Skin epidermis (tissue), 12 donors: ENCODE measurements around the gene DEDD.

Experiments
- H3K27ac ChIP-seq, 21 experiments: fragments of 200-600 bp; sonication (generic) in 11 of 21; one replicate each; pipeline ENCODE4 v1.5.0; 2020; ENCODE audit warnings: mild to moderate bottlenecking in 3 of 21, inconsistent platforms in 2 of 21, moderate library complexity in 2 of 21
- H3K4me3 ChIP-seq, 7 experiments: fragments of 200-600 bp; sonication (generic) in 2 of 7; one replicate each; pipeline ENCODE4 v1.5.0; 2020; ENCODE audit warnings: inconsistent platforms in 2 of 7, mild to moderate bottlenecking in 2 of 7, moderate library complexity in 1 of 7

Gene DEDD

GRCh38 chr1:161082996-161083747 is 49.3 kb downstream of the DEDD start:
- H3K27ac ChIP-seq = peak overlapping the region in 20 of 21 experiments; percentile 51 to 91 (median 78)
- no peak overlapping the region for H3K4me3 ChIP-seq

- H3K4me3 ChIP-seq = no peak overlapping the region
- peak overlapping the region in 20 of 21 experiments; percentile 51 to 91 (median 77) for H3K27ac ChIP-seq
Measured at GRCh38 chr1:161082483-161082882, 50.0 kb downstream of the DEDD start.

GRCh38 chr1:161081519-161081918 is 50.9 kb downstream of the DEDD start:
- Histone ChIP-seq H3K27ac (peak overlapping the region in 18 of 21 experiments; percentile 31 to 91 (median 77)), H3K4me3 (no peak overlapping the region)

- peak overlapping the region in 20 of 21 experiments; percentile 14 to 91 (median 66) for H3K27ac ChIP-seq
Measured at GRCh38 chr1:161080441-161081405, 51.7 kb downstream of the DEDD start.

GRCh38 chr1:161079436-161080110 is 52.9 kb downstream of the DEDD start:
- Histone ChIP-seq H3K27ac (peak overlapping the region in 7 of 21 experiments; percentile 1 to 90 (median 31)), H3K4me3 (no peak overlapping the region)

More at GRCh38 chr1:161080441-161081405, 51.7 kb downstream of the DEDD start:
- no peak overlapping the region for H3K4me3 ChIP-seq

- H3K27ac ChIP-seq = peak overlapping the region in 4 of 21 experiments; percentile 29 to 60 (median 54)
- no peak overlapping the region for H3K4me3 ChIP-seq
Measured at GRCh38 chr1:161077426-161077825, 55.0 kb downstream of the DEDD start.

GRCh38 chr1:161076410-161076809 is 56.1 kb downstream of the DEDD start:
- no peak overlapping the region for H3K4me3 ChIP-seq

GRCh38 chr1:161074676-161075368 is 57.6 kb downstream of the DEDD start:
- peak overlapping the region in 19 of 21 experiments; percentile 12 to 82 (median 66) for H3K27ac ChIP-seq
- no peak overlapping the region for H3K4me3 ChIP-seq

More at GRCh38 chr1:161076410-161076809, 56.1 kb downstream of the DEDD start:
- H3K27ac ChIP-seq = peak overlapping the region in 6 of 21 experiments; percentile 1 to 82 (median 42)

- H3K27ac ChIP-seq = peak overlapping the region in 17 of 21 experiments; percentile 12 to 82 (median 66)
- H3K4me3 ChIP-seq = peak overlapping the region in 1 of 7 experiments; percentile 5
Measured at GRCh38 chr1:161073474-161074121, 58.9 kb downstream of the DEDD start.

- H3K27ac ChIP-seq = peak overlapping the region in 4 of 21 experiments; percentile 10 to 66 (median 40)
- no peak overlapping the region for H3K4me3 ChIP-seq
Measured at GRCh38 chr1:161072751-161073449, 59.6 kb downstream of the DEDD start.

- H3K27ac ChIP-seq = no peak overlapping the region
- no peak overlapping the region for H3K4me3 ChIP-seq
Measured at GRCh38 chr1:161071886-161072371, 60.5 kb downstream of the DEDD start.
